Sciatic nerve (tissue), 2 donors: ENCODE data around the gene HOMER2. TPM values are rescaled to one million over a fixed set of nuclear protein-coding genes. Genes with fewer than 3 reads are reported as not detected.
"Not testable (repeated sequence)": the region's sequence is repeated elsewhere in the genome, so short reads cannot be mapped to it uniquely, and the experiment has no call there.

Experiments used
- ATAC-seq: fragments of 200-7000 bp; cut with Tn5 transposase; one replicate; pipeline ENCODE4 v1.9.1; 2020; ENCODE audit warnings: mild to moderate bottlenecking, moderate library complexity
- DNase-seq: peaks from one replicate; pipeline ENCODE4 v3.0.0-alpha.2; 2020; ENCODE audit warnings: low spot score
- intact Hi-C: fragments of 100-400 bp; cut with DNase I; formaldehyde crosslinking; loops from one replicate; pipeline ENCODE4 v1.14.2; 2022
- total RNA-seq: library from RNA; stranded (reverse); fragmentation: NEBNext Ultra II Directional; extraction: Animal tissue kit (Norgen Biotek cat#: 25700); gene quantifications from one replicate; pipeline ENCODE4 v1.2.1, GENCODE V29; 2021
- donor health status: DM: no; HTN: no; CAD: no.
- donor health status: DM: no; HTN: no; CAD: no.

HOMER2 gene
- total RNA-seq, 1 donor from 2014 or later: 13.2 TPM

GRCh38 chr15:82909080-82909815 is 43.3 kb downstream of the HOMER2 start:
- no peak for ATAC-seq
- DNase-seq: no peak
- intact Hi-C loops: no loop called here

- intact Hi-C loops: no loop called here
Observed at GRCh38 chr15:82907350-82907749, 45.2 kb downstream of the HOMER2 start.

GRCh38 chr15:82904574-82904973 is 47.9 kb downstream of the HOMER2 start:
- no peak for ATAC-seq
- intact Hi-C loops: no loop called here
- DNase-seq: no peak

More at GRCh38 chr15:82907350-82907749, 45.2 kb downstream of the HOMER2 start:
- DNase-seq: no peak
- no peak for ATAC-seq

GRCh38 chr15:82903511-82903910 is 49.0 kb downstream of the HOMER2 start:
- no peak for DNase-seq
- intact Hi-C loops: no loop called here
- no peak for ATAC-seq

GRCh38 chr15:82901114-82901805 is 51.3 kb downstream of the HOMER2 start:
- intact Hi-C loops: no loop called here
- no peak for ATAC-seq
- no peak for DNase-seq

- DNase-seq: no peak
- no peak for ATAC-seq
- intact Hi-C loops: no loop called here
Observed at GRCh38 chr15:82900511-82901060, 51.9 kb downstream of the HOMER2 start.

GRCh38 chr15:82898961-82899360 is 53.6 kb downstream of the HOMER2 start:
- DNase-seq (no peak), ATAC-seq (no peak)
- intact Hi-C loops: no loop called here

GRCh38 chr15:82895983-82896382 is 56.5 kb downstream of the HOMER2 start:
- intact Hi-C loops: no loop called here
- ATAC-seq: no peak
- no peak for DNase-seq

GRCh38 chr15:82894971-82895520 is 57.5 kb downstream of the HOMER2 start:
- DNase-seq: no peak
- intact Hi-C loops: no loop called here
- no peak for ATAC-seq

- intact Hi-C loops, ATAC-seq, DNase-seq: not testable (repeated sequence)
Observed at GRCh38 chr15:82893473-82893872, 59.0 kb downstream of the HOMER2 start.

GRCh38 chr15:82892573-82892972 is 59.9 kb downstream of the HOMER2 start:
- intact Hi-C loops: no loop called here
- DNase-seq: no peak
- ATAC-seq: no peak

GRCh38 chr15:82890995-82891390 is 61.5 kb downstream of the HOMER2 start:
- no peak for ATAC-seq
- DNase-seq: no peak
- intact Hi-C loops: no loop called here

- DNase-seq (no peak), ATAC-seq (no peak)
- intact Hi-C loops: no loop called here
Observed at GRCh38 chr15:82890338-82890994, 62.1 kb downstream of the HOMER2 start.

- ATAC-seq (no peak), DNase-seq (no peak)
Observed at GRCh38 chr15:82882273-82882928, 70.1 kb downstream of the HOMER2 start.

GRCh38 chr15:82881747-82882146 is 70.8 kb downstream of the HOMER2 start:
- ATAC-seq: no peak
- intact Hi-C loops: no loop called here
- no peak for DNase-seq

More at GRCh38 chr15:82882273-82882928, 70.1 kb downstream of the HOMER2 start:
- intact Hi-C loops: no loop called here

GRCh38 chr15:82880704-82881103 is 71.8 kb downstream of the HOMER2 start:
- intact Hi-C loops: no loop called here
- no peak for ATAC-seq
- DNase-seq: no peak

- no peak for DNase-seq
- intact Hi-C loops: no loop called here
- no peak for ATAC-seq
Observed at GRCh38 chr15:82878325-82878724, 74.2 kb downstream of the HOMER2 start.

GRCh38 chr15:82877825-82878224 is 74.7 kb downstream of the HOMER2 start:
- DNase-seq: no peak
- ATAC-seq: no peak
- intact Hi-C loops: no loop called here

GRCh38 chr15:82875411-82876003 is 77.0 kb downstream of the HOMER2 start:
- ATAC-seq (no peak), DNase-seq (no peak)
- intact Hi-C loops: no loop called here
